HG02852 (cell line): Measurements from ENCODE around the gene CLCN1.
A peak's percentile ranks its signal among the peaks of the same experiment; 100 is the strongest.
"Not testable (repeated sequence)": the region's sequence is repeated elsewhere in the genome, so short reads cannot be mapped to it uniquely, and the experiment has no call there.

Experiments
- ATAC-seq: cut with Tn5 transposase; IDR thresholded peaks from one replicate; pipeline ENCODE4 v1.9.1; 2021; ENCODE audit warnings: mild to moderate bottlenecking, moderate library complexity; ENCODE audit not compliant: unreplicated experiment

Gene CLCN1

DNA sequence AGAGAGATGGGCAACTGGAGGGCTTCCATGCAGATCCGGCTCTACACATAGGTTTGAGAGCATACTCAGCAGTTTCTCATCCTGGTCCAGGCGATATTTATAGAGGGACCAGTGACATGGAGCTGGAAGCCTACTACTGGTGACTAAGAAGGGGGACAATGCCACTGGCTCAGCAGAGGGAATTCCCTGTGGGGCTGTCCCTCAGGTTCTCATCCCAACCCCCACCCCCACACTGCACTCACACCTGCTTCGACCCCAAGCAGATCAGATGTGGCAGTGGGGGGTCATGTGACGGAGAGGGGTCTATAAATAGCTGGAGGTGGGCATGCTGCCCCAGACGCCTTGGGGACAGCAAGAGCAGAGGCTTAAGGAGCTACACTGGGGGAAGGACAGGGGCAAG, at the start of gene CLCN1:
CLCN1 (plus strand) TSS at position 336 of the 400 bp plus-strand sequence. CDS start 102 bp downstream, outside the sequence.
- no peak for ATAC-seq

DNA sequence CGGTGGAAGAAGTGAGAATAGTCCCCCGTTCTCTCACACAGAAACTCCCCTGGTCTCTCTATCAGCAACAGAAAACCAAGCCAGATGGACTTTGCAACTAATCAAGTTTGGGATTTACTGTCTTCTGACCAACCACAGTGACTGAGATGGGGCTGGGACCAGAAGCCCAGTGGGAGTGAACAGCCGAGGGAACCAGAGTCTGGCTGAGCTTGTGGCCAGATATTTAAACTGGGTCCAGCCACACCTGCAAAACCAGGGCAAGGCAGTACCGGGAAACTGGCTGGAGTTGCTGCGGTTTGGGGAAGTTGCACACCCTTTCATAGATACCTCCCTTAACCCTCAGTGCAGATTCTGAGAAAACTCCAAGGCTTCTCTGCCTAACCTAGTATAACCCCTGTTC, 46.7 kb upstream of the CLCN1 start:
- no peak for ATAC-seq

DNA sequence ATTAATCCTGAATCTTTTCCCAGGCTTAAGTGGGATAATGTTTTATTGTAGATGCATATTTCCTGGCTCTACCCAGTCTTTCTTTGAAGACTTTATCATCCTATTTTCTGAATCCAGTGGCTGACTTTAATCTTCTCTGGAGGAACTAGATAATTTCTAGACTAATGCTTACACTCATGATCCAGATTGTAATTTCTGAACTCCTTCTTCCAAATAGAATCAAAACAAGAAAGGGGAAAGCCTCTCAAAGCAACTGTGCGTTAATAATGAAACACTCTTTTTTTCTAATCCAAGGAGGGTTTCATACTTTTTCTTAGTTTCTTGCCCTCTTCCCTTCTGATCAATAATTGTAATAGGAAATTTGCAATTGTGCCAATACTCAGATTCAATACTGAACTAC, 44.7 kb upstream of the CLCN1 start:
- no peak for ATAC-seq

DNA sequence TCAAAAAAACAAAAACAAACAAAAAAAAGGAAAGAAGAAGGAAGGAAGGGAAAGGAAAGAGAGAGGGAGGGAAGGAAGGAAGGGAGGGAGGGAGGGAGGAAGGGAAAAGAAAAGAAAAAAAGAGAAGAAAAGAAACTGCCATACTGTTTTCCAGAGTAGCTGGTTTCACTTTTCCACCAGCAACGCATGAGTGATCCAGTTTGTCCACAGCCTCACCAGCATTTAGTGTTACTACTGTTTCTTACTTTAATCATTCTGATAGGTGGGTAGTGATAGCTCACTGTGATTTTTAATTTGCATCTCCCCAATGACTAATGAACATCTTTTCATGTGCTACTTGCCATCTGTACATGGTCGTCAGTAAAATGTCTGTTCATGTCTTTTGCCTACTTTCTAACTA, 43.0 kb upstream of the CLCN1 start:
- no peak for ATAC-seq

DNA sequence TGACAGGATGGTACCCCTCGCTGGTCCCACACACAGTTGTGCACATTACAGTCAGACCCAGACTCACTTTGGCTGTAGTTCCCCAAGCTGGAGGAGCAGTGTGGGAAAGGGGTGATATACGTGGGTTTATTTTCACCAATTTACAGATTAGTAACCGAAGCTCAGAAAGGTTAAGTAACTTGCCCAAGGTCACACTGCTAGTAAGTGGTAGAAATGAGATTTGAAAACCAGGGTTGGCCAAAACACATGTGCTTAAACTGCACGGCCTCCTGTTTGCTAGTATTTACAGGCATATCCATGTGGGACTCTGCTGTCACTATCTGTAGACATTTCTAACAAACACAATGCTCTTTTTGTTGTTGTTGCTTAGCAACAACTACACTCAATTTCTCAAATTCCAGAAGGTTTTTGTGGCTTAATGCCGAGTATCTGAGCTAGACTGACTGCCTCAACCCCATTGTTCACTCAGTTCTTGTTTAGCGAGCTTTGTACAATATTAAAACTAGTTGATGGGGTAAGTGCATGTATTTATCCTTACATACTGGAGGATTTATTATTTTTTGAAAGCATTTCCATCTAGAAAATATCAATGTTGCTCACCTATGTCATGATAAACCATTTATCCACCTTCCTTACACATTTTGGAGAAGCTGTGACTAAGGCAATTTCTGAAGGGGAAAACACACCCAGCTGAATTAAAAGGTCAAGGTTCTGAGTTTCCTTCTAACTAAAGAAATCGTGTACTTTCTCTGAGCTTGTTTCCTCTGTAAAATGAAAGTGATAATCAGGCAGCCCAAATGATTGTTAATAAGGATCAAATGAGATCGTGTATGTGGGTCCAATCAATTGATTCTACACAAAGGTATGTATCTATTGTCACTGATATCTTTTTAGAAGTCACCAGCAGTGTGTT, 36.5 kb upstream of the CLCN1 start:
- ATAC-seq = no peak

DNA sequence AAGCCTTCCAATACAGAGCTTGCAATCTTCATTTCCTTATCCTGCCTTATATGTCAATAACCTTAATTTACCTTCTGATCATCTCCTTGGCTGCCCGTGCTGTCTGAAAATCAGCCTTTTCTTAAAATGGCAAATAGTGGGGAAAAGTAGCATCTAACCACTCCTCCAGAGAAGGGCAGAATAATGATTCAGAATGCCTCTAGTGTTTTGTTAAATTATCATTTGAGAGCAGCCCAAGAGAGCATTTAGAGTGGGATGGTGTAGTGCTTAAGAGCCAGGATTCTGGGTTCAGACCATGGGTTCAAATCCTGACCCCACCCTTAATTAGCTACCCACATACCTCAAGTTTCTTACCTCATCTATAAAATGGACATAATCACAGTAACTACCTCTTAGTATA, 35.8 kb upstream of the CLCN1 start:
- no peak for ATAC-seq

DNA sequence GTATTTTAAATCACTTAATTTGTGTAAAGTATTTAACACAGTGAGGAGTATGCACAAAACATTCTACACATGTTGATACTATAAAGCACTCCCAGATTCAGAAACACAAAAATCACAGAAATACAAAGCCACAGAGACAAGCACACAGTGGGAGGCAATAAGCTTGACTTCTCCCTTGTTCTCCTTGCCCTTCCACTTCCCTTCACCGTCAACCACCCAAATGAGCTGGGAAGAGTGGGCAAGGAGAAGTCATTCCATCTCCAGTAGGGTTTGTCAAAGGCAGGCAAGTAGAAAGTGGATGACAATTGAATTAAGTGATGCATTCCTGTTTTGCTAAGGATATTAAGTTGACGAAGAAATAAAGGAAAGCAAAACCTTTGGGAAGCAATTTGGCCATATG, 35.3 kb upstream of the CLCN1 start:
- ATAC-seq = no peak

DNA sequence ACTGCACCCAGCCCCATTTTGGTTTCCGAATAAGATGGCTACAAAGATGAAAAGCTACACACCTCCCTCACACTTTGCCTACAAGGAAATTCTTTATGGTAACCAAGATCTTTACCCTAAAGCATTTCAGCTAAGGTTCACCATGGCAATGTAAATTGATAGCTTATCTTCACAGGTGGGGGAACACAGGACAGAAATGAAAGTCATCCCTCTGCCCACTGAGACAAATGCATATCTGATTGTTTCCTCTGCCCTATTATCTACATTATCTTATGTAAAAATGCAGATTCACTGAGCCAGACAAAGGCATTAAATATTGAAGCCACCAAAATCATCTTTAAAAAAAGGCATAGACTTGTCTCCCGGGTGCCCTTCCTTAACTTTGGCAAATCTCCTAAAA, 34.4 kb upstream of the CLCN1 start:
- ATAC-seq = no peak

DNA sequence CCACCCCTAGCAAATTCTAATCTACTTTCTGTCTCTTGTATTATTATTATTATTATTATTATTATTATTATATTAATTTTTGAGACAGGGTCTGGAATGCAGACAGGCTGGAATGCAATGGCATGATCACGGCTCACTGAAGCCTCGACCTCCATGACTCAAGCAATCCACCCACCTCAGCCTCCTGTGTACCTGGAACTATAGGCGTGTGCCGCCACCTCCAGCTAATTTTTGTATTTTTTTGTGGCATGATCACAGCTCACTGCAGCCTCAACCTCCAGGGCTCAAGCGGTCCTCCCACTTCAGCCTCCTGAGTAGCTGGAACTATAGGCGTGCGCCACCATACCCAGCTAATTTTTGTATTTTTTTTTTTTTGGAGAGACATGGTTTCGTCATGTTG, 33.8 kb upstream of the CLCN1 start:
- no peak for ATAC-seq

DNA sequence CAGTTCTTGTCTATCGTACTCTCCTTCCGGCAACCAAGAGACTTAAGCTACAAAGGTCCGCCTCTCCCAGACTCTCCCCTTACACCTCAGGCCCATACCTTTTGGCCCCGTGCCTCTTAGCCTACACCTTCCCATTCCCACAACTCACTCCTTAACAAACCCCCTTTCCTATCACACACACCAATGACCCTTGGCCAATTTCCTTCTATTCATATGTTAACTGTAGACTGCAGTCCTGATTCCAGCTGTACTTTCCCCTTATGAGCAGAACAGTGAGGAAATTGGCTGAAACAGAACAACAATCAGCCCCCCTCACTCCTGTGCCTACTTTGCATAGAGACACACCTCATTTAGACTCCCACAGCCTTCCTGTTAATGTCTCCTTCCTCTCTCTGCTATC, 32.5 kb upstream of the CLCN1 start:
- ATAC-seq = no peak

DNA sequence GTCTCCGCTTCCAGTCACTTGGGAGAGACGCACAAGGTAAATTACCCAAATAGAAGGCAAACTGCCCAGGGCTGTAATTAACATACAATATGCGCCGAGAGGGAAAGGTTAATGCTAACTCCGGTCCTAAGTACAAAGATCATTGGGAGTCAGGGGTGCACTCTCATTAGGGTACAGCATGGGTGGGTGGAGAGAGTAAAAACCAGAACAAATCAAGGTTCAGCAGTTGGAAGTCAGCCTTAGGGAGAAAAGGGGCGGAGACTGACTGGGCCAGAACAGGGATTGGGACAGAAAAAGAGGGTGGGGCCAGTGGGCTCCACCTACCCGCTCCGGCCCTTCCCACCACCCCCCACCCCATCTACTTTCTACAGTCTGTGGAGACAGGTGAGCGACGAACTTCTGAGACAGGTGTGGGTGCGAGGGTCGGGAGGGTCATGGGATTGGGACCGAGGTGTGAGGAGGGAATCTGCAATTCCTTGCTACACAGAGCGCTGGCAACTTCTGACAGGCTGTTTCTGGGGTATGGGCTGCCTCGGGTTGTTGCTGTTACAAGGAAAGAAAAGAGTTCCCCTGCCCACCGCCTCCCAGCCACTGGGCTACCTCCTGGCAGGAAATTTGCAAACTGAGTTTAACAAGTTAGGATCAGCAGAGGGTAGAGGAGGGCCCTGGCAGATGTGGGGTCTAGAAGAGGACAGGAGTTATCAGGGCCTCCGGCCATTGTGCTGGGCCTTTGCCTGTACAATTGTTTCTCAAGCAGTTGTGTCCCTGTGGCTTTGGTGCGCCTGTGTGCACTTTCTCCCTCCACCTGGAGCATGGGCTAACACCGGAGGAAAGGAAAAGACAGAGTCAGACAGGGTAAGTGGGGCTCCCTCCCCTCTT, 31.1 kb upstream of the CLCN1 start, which contains the start of gene TMEM139:
TMEM139 (plus strand) TSS at position 368 of the 879 bp plus-strand sequence. CDS start 1,000 bp downstream, outside the sequence.
- no peak for ATAC-seq

DNA sequence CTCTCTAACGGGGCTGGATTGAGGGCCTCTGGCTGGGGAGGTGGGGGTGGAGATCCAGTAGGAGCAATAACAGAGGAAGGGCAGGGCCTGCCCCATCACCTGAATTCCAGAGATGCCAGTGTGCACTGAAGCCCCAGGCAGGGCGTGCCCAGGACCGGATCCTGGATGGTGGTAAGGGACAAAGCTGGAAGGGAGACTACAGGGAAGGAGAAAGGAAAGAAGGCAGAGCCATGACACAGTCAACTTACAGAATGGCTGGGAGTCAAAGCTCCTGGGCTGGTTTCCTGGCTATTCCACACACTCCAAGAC, 30.5 kb upstream of the CLCN1 start:
- ATAC-seq = no peak

DNA sequence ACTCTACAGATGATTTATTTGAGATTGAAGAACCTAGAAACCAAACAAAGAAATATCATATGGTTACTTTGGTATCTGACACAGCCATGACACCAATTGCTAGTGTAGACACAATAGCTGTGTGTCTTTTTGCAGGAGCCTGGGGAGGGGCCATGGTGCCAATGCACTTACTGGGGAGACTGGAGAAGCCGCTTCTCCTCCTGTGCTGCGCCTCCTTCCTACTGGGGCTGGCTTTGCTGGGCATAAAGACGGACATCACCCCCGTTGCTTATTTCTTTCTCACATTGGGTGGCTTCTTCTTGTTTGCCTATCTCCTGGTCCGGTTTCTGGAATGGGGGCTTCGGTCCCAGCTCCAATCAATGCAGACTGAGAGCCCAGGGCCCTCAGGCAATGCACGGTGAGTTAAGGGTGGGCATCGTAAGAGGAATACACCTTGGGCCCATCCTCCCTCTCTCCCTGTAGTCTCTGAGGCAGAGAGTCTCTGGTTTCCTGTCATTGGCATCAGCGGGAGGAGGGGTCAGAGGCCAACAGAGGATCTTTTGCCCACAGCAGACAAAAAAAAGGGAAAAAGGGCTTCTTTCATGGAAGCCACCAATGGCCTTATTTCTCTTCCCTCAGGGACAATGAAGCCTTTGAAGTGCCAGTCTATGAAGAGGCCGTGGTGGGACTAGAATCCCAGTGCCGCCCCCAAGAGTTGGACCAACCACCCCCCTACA, 29.9 kb upstream of the CLCN1 start:
- no peak for ATAC-seq

DNA sequence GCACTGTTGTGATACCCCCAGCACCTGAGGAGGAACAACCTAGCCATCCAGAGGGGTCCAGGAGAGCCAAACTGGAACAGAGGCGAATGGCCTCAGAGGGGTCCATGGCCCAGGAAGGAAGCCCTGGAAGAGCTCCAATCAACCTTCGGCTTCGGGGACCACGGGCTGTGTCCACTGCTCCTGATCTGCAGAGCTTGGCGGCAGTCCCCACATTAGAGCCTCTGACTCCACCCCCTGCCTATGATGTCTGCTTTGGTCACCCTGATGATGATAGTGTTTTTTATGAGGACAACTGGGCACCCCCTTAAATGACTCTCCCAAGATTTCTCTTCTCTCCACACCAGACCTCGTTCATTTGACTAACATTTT, 29.4 kb upstream of the CLCN1 start:
- ATAC-seq = no peak

DNA sequence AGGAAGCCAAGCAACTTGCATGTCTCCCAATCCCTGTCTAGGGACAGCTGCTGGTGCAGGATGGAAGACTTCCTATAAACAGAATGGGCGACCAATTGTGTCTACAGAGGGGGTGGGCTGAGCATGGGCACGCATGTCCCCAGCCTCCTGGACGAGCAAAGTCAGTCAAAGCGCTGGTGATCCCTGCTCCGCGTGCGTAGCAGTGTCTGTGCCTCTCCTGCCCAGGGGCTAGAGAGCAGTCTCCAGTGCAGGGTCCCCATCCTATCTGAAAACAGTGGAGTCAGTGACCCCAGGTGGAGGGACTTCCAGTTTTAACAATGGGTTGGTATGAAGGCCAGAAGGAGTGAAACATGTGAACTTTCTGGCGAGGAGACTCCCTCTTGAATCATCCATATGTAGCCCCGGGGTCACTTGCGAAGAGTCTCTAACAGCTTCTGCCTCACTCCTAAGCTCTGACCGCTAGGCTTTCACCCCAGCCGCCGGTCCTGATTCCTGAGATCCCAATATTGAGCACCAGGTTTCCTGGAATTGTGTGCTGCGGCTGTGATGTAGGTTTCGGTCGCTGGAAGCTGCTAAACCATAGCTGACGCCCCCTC, 28.5 kb upstream of the CLCN1 start:
- no peak for ATAC-seq

DNA sequence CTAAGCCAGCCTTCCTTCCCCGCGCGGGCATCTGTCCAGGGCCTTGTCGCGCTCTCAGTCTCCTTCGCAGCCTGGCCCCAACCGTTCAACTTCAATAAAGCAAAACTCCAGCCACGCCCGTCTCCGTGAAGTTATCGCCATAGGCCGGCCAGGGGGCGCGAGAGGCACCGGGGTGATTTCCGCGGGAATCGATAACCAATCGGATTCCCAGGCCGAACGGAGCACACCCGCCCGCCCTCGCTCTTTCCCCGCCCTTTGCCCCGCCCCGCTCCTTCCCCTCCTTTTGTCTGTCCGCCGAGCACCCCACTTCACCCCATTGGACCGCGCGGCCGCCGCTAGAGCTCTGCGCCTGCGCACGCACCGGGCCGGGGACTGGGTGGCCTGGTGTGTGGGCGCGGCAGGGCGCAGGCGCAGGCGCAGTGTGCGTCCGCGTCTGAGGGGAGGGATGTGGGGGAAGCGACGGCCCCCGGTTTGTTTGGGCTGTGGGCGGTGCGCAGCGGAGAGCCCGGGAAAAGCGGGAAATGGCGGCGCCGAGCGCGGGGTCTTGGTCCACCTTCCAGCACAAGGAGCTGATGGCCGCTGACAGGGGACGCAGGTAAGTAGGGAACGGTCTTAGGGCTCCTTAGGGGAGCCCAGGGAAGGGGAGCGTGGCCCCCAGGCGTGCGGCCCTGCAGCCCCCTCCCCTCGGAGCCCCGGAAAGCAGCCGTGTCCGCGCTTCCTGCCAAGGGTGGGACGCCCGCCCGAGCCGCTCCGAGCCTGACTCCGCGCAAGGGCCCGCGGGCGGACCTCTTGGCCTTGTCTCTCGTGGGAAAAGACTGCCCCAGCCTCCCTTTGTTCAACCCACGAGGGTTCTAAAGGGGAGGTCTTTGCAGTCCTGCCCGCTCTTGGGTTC, 27.7 kb upstream of the CLCN1 start, which contains the start of gene CASP2:
CASP2 (plus strand) TSS at position 417 of the 892 bp plus-strand sequence; CDS start at position 522, 105 bp downstream.
- peak; percentile 86 for ATAC-seq

DNA sequence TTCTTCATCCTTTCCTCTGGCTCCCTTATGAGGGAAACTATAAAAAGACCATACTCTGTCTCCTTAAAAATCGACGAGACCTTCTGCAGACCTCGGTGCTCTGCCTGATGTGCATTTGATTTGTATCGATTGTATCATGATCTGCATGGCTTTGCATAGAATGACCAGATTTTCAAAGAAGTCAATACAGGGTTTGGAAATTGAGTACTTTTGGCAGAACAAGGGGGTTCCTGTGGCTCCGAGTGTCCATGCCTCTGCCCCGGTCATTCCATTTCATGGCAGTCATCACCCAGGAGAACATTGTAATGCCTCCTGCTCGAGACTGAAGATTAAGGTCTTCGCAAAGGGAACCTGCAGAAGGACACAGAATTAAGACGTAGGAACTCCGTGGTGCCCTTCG, 27.1 kb upstream of the CLCN1 start:
- ATAC-seq = no peak

DNA sequence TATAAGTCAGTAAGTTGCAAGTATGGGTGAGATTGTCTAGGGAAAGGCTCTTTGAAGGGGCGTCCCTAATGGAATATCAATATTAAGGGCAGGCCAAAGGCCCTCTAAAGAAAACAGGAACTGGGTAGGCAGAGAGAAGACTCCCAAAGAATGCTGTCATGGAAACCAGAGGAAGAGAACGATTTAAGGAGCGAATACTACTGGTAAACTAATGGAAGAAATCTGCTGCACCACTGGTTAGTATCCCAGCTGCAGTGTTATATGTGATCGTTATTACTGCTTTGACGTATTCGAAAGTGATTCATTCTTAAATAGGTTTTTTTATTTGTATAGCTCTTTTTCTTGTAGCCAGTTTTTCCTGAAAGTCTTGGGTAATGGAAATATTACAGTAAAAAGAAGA, 26.5 kb upstream of the CLCN1 start:
- ATAC-seq = no peak

DNA sequence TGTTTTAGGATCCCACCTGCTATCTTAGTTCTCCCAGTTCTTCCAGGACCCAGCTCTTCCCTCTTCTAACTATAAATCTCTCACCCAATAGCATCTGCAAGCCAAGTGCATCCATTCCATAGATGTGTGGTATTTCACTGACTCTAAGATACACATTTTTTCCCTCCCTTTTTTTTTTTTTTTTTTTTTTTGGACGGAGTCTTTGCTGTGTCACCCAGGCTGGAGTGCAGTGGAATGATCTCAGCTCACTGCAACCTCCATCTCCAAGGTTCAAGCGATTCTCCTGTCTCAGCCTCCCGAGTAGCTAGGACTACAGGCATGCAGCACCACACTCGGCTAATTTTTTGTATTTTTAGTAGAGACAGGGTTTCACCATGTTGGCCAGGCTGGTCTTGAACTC, 26.0 kb upstream of the CLCN1 start:
- ATAC-seq = not testable (repeated sequence)

DNA sequence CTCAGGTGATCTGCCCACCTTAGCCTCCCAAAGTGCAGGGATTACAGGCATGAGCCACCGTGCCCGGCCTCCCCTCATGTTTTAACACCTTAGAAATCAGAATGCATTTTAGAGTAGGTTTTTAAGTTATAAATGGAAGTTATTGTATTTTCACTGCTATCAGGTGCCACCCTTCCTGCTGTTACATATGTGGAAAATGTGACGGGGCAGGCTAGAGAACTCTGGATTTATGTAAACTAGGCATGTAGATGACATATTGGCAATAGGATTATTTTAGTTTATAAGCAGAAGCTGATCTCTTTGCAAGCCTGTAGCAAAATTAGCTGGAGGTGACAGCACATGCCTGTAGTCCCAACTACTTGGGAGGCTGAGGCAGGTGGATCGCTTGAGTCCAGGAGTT, 25.6 kb upstream of the CLCN1 start:
- no peak for ATAC-seq
